Measurements from ENCODE around the gene RNF41. TPM values are rescaled to one million over a fixed set of nuclear protein-coding genes. Genes with fewer than 3 reads are reported as not detected.
A peak's percentile ranks its signal among the peaks of the same experiment; 100 is the strongest.

RNF41 gene
- total and polyA plus RNA-seq, 2 of the 13 experiments (the other 11 are each of a cell fraction or from before 2014, with no cell fraction given), result 27.1 to 39.4 TPM

DNA sequence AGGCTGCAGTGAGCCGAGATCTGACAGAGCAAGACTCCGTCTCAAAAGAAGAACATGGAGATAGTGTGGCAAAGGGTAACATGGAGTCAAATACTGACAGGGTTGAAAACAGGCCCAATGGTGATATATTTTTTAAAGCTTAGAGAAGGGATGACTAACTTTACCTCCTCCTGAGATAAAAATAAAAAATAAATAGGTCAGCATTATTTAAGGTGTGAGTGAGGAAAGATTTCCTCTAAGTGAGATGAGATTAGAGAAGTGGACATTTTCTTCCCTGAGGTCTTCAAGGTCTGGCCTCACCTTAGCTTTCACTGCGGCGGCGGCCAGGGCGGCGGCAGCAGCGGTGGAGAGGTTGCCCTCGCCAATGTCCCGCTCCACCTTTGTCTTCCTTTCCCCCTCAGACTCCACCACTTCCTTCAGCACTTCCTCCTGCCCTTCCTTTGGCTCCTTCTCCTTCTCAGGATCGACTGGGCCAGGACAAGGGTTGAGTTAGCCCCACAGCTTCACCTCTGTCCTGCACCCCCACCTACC is 52.4 kb downstream of the RNF41 start:
- CTCF ChIA-PET (ENCODE audit: low intra/inter-chr PET ratio, low total read pairs), result no interaction called here

DNA sequence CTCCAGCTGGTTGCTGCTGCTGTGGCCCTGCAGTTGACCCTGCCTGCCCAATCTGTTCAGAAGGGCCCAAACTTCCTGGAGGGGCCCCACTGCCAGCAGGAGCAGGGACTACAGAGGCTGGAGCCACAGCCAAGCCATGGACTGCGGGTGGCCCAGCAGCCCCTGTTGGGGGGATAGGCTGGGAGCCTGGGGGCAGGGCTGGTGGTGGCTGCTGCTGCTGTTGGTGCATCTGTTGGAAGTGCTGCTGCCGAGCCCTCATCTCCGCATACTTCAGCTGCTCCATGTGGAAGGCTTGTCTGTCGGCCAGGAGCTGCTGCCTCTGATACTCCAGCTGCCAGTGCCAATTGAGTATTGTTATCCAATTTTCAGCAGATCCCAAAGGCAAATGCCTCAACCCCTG is 56.4 kb downstream of the RNF41 start:
- peak; percentile 19 for ATAC-seq
- no peak overlapping the region for H2AFZ ChIP-seq (ENCODE audit: low read length)
- no peaks in the 10 kb centered on the region for H3K27me3 ChIP-seq (ENCODE audit: control insufficient read depth in 1 of 2, insufficient read depth in 2 of 2, low read length in 2 of 2)
- WGBS (ENCODE audit: low lambda C conversion rate), result 100% methylated on average over 2 of the region's 4 CpGs
- H3K9me3 ChIP-seq (ENCODE audit: low read length), result no peaks in the 10 kb centered on the region
- no peak for DNase-seq (ENCODE audit: low spot score)
- peaks cover 15% of the 10 kb centered on the region for H3K4me1 ChIP-seq (ENCODE audit: insufficient read depth, low read length)
- intact Hi-C loops (cut with micrococcal nuclease; ENCODE audit: unreplicated experiment) (no loop called here), in situ Hi-C loops (cut with HindIII; ENCODE audit: extremely low pct_ligation_motif_present, low pct_unique_long_range_greater_than_20kb) (no loop called here)
- no peak overlapping the region for H3K9ac ChIP-seq (ENCODE audit: insufficient read depth, low read depth, low read length)
- BruUV-seq (replicated peaks), result no TSS peak
- peaks cover 3% of the 10 kb centered on the region for H3K79me2 ChIP-seq (ENCODE audit: insufficient read depth, low read length)
- H3K36me3 ChIP-seq (replicated peaks in 1 of 2; ENCODE audit: control insufficient read depth in 1 of 2, insufficient read depth in 2 of 2, low read length in 2 of 2), result peaks cover 30 to 69% of the 10 kb centered on the region in 2 experiments
- ChIA-PET CTCF (ENCODE audit: low intra/inter-chr PET ratio, low total read pairs) (no interaction called here), POLR2A (interaction anchor here (0.6 to 1.5 kb wide), 3 partner anchors 22 to 38 kb away, joined by 3 to 5 read pairs (median 3); partner anchors contain the start of gene ESYT1)
- peaks cover 14% of the 10 kb centered on the region for H4K20me1 ChIP-seq (ENCODE audit: insufficient read depth, low read length)
- no peak for FAIRE-seq
- no peak for TF ChIP-seq ZNF547 (CRISPR knock-in tag; IDR thresholded peaks at IDR 0.05)
- TF ChIP-seq POLR2A (IDR thresholded peaks at IDR 0.05; ENCODE audit: insufficient read depth in 1 of 2, low read depth in 2 of 2, low read length in 2 of 2), result 0 out of 4 replicates have a peak, but pooled peaks of 1 of the 2 experiments have one; percentile 43
- no peak for TF ChIP-seq JUND (CRISPR knock-in tag; IDR thresholded peaks at IDR 0.05)
- TF ChIP-seq ZNF775 (CRISPR knock-in tag; IDR thresholded peaks at IDR 0.05; ENCODE audit: borderline replicate concordance), result no peak
- TF ChIP-seq AGO1 (IDR thresholded peaks at IDR 0.05; ENCODE audit: low read depth, low read length, poor library complexity, severe bottlenecking), result peak; percentile 63
- peak; percentile 85 for TF ChIP-seq AGO2 (optimal IDR thresholded peaks at IDR 0.05; ENCODE audit: low read depth, low read length)
- TF ChIP-seq RBFOX2 (IDR thresholded peaks at IDR 0.05; ENCODE audit: low read depth, low read length), result 0 out of 2 replicates have a peak, but pooled peaks have one; percentile 24
- H3K27ac ChIP-seq (ENCODE audit: extremely low read length, insufficient read depth, low read length), result no peak overlapping the region
- H3K4me2 ChIP-seq (ENCODE audit: low read depth, low read length), result no peak overlapping the region
- no peak overlapping the region for H3K4me3 ChIP-seq (replicated peaks in 1 of 3; ENCODE audit: insufficient read depth in 1 of 3, low read depth in 2 of 3, low read length in 3 of 3)

More for the DNA sequence above, 52.4 kb downstream of the RNF41 start:
- Histone ChIP-seq H4K20me1 (ENCODE audit: insufficient read depth, low read length) (no peaks in the 10 kb centered on the region), H3K79me2 (ENCODE audit: insufficient read depth, low read length) (no peaks in the 10 kb centered on the region), H2AFZ (ENCODE audit: low read length) (no peak overlapping the region), H3K36me3 (replicated peaks in 1 of 2; ENCODE audit: control insufficient read depth in 1 of 2, insufficient read depth in 2 of 2, low read length in 2 of 2) (peaks cover 28 to 75% of the 10 kb centered on the region in 2 experiments), H3K27me3 (ENCODE audit: control insufficient read depth in 1 of 2, insufficient read depth in 2 of 2, low read length in 2 of 2) (no peaks in the 10 kb centered on the region), H3K4me3 (replicated peaks in 1 of 3; ENCODE audit: insufficient read depth in 1 of 3, low read depth in 2 of 3, low read length in 3 of 3) (no peak overlapping the region), H3K27ac (ENCODE audit: extremely low read length, insufficient read depth, low read length) (no peak overlapping the region), H3K4me1 (ENCODE audit: insufficient read depth, low read length) (no peaks in the 10 kb centered on the region), H3K9ac (ENCODE audit: insufficient read depth, low read depth, low read length) (no peak overlapping the region), H3K4me2 (ENCODE audit: low read depth, low read length) (no peak overlapping the region), H3K9me3 (ENCODE audit: low read length) (no peaks in the 10 kb centered on the region)
- intact Hi-C loops (cut with micrococcal nuclease; ENCODE audit: unreplicated experiment), result no loop called here
- WGBS (ENCODE audit: low lambda C conversion rate), result 95% methylated on average over 11 of the region's 11 CpGs
- DNase-seq (ENCODE audit: low spot score) (no peak), FAIRE-seq (no peak), ATAC-seq (no peak)
- POLR2A ChIA-PET, result no interaction called here
- no TSS peak for BruUV-seq (replicated peaks)
- peak; percentile 75 to 83 for TF ChIP-seq MAFK (conservative IDR thresholded peaks at IDR 0.05 in 1 of 2, IDR thresholded peaks at IDR 0.05 in 1 of 2; ENCODE audit: low read length in 2 of 2)
- peak; percentile 76 for TF ChIP-seq MAFF (IDR thresholded peaks at IDR 0.05; ENCODE audit: low read depth, low read length)
- TF ChIP-seq KLF9 (CRISPR knock-in tag; IDR thresholded peaks at IDR 0.05; ENCODE audit: low read depth), result no peak
- in situ Hi-C loops (cut with HindIII; ENCODE audit: extremely low pct_ligation_motif_present, low pct_unique_long_range_greater_than_20kb), result no loop called here

Measured in HepG2 (cell line).